ENCODE measurements around the gene DPP6.

Gene DPP6

GRCh38 chr7:154863766-154864522 is 811.7 kb downstream of the DPP6 start:
- H3K27ac ChIP-seq: no peak overlapping the region
- no peak overlapping the region for H3K4me3 ChIP-seq (ENCODE audit: low read depth, low read length)
- H3K27me3 ChIP-seq (replicated peaks): no peaks in the 10 kb centered on the region
- H3K36me3 ChIP-seq (replicated peaks): no peaks in the 10 kb centered on the region
- in situ Hi-C loops (cut with HindIII; ENCODE audit: low pct_ligation_motif_present, low sequenced_read_pairs): no loop called here
- no peak for TF ChIP-seq CTCF (IDR thresholded peaks at IDR 0.05; ENCODE audit: low read depth, low read length, missing control alignments)
- DNase-seq: no peak

- Histone ChIP-seq H3K4me3 (ENCODE audit: low read depth, low read length) (no peak overlapping the region), H3K36me3 (replicated peaks) (no peaks in the 10 kb centered on the region), H3K27ac (no peak overlapping the region), H3K27me3 (replicated peaks) (no peaks in the 10 kb centered on the region)
- in situ Hi-C loops (cut with HindIII; ENCODE audit: low pct_ligation_motif_present, low sequenced_read_pairs): no loop called here
- no peak for DNase-seq
- TF ChIP-seq CTCF (IDR thresholded peaks at IDR 0.05; ENCODE audit: low read depth, low read length, missing control alignments): no peak
Observed at GRCh38 chr7:154864523-154864891, 812.3 kb downstream of the DPP6 start.

GRCh38 chr7:154865984-154866685 is 813.9 kb downstream of the DPP6 start:
- no peak overlapping the region for H3K27ac ChIP-seq
- TF ChIP-seq CTCF (IDR thresholded peaks at IDR 0.05; ENCODE audit: low read depth, low read length, missing control alignments): no peak
- no peak overlapping the region for H3K4me3 ChIP-seq (ENCODE audit: low read depth, low read length)
- no peaks in the 10 kb centered on the region for H3K36me3 ChIP-seq (replicated peaks)
- no peaks in the 10 kb centered on the region for H3K27me3 ChIP-seq (replicated peaks)
- DNase-seq: no peak
- in situ Hi-C loops (cut with HindIII; ENCODE audit: low pct_ligation_motif_present, low sequenced_read_pairs): no loop called here

- in situ Hi-C loops (cut with HindIII; ENCODE audit: low pct_ligation_motif_present, low sequenced_read_pairs): no loop called here
- no peak overlapping the region for H3K4me3 ChIP-seq (ENCODE audit: low read depth, low read length)
- DNase-seq: no peak
- TF ChIP-seq CTCF (IDR thresholded peaks at IDR 0.05; ENCODE audit: low read depth, low read length, missing control alignments): no peak
- no peak overlapping the region for H3K27ac ChIP-seq
- no peaks in the 10 kb centered on the region for H3K36me3 ChIP-seq (replicated peaks)
- H3K27me3 ChIP-seq (replicated peaks): no peaks in the 10 kb centered on the region
Observed at GRCh38 chr7:154867068-154867467, 814.9 kb downstream of the DPP6 start.

- TF ChIP-seq CTCF (IDR thresholded peaks at IDR 0.05; ENCODE audit: low read depth, low read length, missing control alignments): no peak
- in situ Hi-C loops (cut with HindIII; ENCODE audit: low pct_ligation_motif_present, low sequenced_read_pairs): no loop called here
- DNase-seq: no peak
- H3K27ac ChIP-seq: no peak overlapping the region
- H3K4me3 ChIP-seq (ENCODE audit: low read depth, low read length): no peak overlapping the region
- H3K36me3 ChIP-seq (replicated peaks): no peaks in the 10 kb centered on the region
- no peaks in the 10 kb centered on the region for H3K27me3 ChIP-seq (replicated peaks)
Observed at GRCh38 chr7:154868921-154869320, 816.7 kb downstream of the DPP6 start.

Measured in brain microvascular endothelial cell (primary cell).